Peyer's patch (tissue), 4 donors: ENCODE data around the gene PEX19. TPM values are rescaled to one million over a fixed set of nuclear protein-coding genes. Genes with fewer than 3 reads are reported as not detected.
A peak's percentile ranks its signal among the peaks of the same experiment; 100 is the strongest.

Experiments used
- DNase-seq, 3 donors: peaks; one replicate each; pipeline ENCODE4 v3.0.0-alpha.2; 2017 to 2019
- H3K27ac ChIP-seq, 4 donors: fragments of 200-600 bp; sonication (generic); one replicate each; pipeline ENCODE4 v1.5.1; 2016 to 2019
- H3K27me3 ChIP-seq, 2 donors: fragments of 200-600 bp; sonication (generic); one replicate each; pipeline ENCODE4 v1.5.1; 2019
- H3K36me3 ChIP-seq, 3 donors: fragments of 200-600 bp; sonication (generic); one replicate each; pipeline ENCODE4 v1.5.1; 2016 to 2019
- H3K4me1 ChIP-seq, 4 donors: fragments of 200-600 bp; sonication (generic); one replicate each; pipeline ENCODE4 v1.5.1; 2016 to 2019
- H3K4me3 ChIP-seq, 4 donors: fragments of 200-600 bp; sonication (generic); 1 replicate in 3 of 4; 2 replicates in 1 of 4; pipeline ENCODE4 v1.5.1; 2016 to 2019; ENCODE audit warnings: mild to moderate bottlenecking in 1 of 4
- H3K9me3 ChIP-seq, 4 donors: fragments of 200-600 bp; sonication (generic); one replicate each; pipeline ENCODE4 v1.5.1; 2016 to 2019; ENCODE audit warnings: mild to moderate bottlenecking in 1 of 4
- POLR2A ChIP-seq, 2 donors: fragments of 450-650 bp; IDR thresholded peaks; one replicate each; pipeline ENCODE4 v1.5.1; 2017; ENCODE audit warnings: antibody characterized with exemption in 2 of 2, mild to moderate bottlenecking in 2 of 2, moderate library complexity in 2 of 2
- total RNA-seq, 4 donors: library from RNA; depleted of rRNA; stranded (reverse); fragments of >200 nt; gene quantifications; one replicate each; pipeline ENCODE4 v1.1.0, GENCODE V29; 2016
- TF ChIP-seq, protein P1 (sequence below), 6 experiments: fragments of 450-650 bp in 4 of 6; fragments of 200-600 bp in 2 of 6; sonication (generic) in 1 of 6; IDR thresholded peaks; one replicate each; pipeline ENCODE4 v1.5.1; 2017 to 2019; ENCODE audit warnings: antibody characterized with exemption in 6 of 6, mild to moderate bottlenecking in 3 of 6, moderate library complexity in 1 of 6

Gene PEX19
- total RNA-seq, 4 donors from 2014 or later, result 25.4 to 45.6 (median 40.2) TPM

DNA sequence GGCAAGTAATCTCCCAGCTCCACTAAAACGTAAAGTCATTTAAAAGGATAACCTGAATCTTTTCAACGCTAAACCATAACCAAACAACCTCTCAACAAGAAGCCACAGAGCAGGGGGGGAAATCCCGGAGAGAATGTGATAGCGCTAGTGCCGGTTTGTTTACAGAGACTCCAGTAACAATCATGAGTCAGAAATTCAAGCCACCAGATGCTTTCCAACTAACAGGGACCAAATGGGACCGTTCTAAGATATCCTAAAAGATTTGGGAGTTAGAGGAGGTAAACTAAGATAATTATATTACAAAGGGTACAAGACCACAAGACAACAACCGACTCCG is 23.4 kb downstream of the PEX19 start:
- peak overlapping the region; percentile 78 to 99 (median 93) for H3K4me3 ChIP-seq
- no peaks in the 10 kb centered on the region for H3K36me3 ChIP-seq
- H3K27me3 ChIP-seq, result no peaks in the 10 kb centered on the region
- TF ChIP-seq, protein P1, sequence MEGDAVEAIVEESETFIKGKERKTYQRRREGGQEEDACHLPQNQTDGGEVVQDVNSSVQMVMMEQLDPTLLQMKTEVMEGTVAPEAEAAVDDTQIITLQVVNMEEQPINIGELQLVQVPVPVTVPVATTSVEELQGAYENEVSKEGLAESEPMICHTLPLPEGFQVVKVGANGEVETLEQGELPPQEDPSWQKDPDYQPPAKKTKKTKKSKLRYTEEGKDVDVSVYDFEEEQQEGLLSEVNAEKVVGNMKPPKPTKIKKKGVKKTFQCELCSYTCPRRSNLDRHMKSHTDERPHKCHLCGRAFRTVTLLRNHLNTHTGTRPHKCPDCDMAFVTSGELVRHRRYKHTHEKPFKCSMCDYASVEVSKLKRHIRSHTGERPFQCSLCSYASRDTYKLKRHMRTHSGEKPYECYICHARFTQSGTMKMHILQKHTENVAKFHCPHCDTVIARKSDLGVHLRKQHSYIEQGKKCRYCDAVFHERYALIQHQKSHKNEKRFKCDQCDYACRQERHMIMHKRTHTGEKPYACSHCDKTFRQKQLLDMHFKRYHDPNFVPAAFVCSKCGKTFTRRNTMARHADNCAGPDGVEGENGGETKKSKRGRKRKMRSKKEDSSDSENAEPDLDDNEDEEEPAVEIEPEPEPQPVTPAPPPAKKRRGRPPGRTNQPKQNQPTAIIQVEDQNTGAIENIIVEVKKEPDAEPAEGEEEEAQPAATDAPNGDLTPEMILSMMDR (IDR thresholded peaks at IDR 0.05), result no peak
- TF ChIP-seq POLR2A (IDR thresholded peaks at IDR 0.05), result no peak
- peaks cover 0 to 27% (median 9%) of the 10 kb centered on the region in 4 donors for H3K4me1 ChIP-seq
- DNase-seq, result peak in 2 of 3 donors; percentile 58 to 68
- H3K27ac ChIP-seq, result peak overlapping the region; percentile 89 to 97 (median 96)
- no peaks in the 10 kb centered on the region for H3K9me3 ChIP-seq

DNA sequence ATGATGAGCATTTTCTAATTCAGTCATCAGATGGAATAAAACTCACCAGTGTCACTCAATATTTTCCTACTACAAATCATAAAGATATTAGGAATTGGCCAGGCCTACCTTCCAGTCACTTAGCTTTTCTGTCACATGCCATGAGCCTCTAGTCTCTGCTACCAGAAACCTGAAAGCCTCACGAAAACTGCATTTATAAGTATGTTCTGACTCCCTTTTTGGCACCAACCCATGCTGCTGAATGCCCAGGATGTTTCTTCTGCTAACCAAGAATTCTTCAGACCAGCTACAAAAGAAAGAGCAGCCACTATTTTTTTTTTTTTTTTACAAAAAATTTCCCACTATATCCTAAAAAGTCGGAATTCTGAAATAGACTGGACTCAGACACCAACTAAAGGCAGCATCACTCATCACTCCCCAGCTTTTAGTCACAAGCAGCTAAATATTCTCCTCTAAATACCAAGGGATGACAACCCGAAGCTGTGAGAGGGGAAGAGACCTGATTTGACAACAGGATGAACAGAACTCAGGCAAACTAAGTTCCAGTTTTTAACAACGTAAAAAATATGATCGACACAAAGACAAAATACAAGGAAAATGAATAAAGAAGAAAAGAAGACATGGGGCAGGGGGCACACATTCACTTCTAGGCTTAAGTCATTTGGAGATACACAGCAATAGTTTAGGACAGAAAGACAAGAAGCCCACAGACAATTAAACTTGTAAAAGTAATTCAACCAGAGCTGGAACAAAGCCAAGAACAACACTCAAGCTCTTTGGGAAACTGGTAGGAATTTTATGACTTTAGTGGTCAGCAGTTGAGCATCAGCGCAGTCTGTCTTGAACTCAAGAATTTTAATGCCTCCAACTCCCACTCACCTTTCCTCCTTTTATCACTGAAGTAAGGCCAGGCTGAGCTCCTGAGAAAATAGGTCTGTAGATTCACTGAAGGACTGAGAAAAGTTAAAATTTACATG is 24.2 kb downstream of the PEX19 start:
- Histone ChIP-seq H3K27ac (peak overlapping the region; percentile 89 to 97 (median 96)), H3K36me3 (no peaks in the 10 kb centered on the region), H3K4me1 (peaks cover 0 to 32% (median 9%) of the 10 kb centered on the region in 4 donors), H3K27me3 (no peaks in the 10 kb centered on the region), H3K4me3 (peak overlapping the region in 3 of 4 donors; percentile 78 to 95 (median 91)), H3K9me3 (no peaks in the 10 kb centered on the region)
- DNase-seq, result no peak
- TF ChIP-seq, protein P1 (IDR thresholded peaks at IDR 0.05), result no peak
- no peak for TF ChIP-seq POLR2A (IDR thresholded peaks at IDR 0.05)

DNA sequence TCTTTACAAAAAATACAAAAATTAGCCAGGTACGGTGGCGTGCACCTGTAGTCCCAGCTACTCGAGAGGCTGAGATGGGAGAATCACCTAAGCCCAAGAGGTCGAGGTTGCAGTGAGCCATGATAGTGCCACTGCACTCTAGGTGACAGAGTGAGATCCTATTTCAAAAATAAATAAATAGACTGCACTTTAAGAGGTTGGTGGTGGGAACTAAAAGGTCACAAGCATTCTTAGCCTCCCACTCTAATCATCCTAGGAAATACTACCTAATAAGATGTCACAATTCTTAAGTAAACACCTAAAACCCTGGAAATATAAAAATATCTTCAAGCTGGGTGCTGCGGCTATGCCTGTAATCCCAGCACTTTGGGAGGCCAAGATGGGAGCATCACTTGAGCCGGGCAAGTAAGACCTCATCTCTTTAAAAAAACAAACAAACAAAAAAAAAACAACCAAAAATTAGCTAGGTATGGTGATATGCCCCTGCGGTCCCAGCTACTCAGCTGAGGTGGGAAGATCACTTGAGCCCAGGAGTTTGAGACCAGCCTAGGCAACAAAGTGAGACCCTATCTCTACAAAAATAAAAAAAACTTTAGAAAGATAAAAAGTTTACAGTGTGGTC is 26.6 kb downstream of the PEX19 start:
- Histone ChIP-seq H3K27me3 (no peaks in the 10 kb centered on the region), H3K4me1 (peaks cover 0 to 32% (median 9%) of the 10 kb centered on the region in 4 donors), H3K9me3 (no peaks in the 10 kb centered on the region), H3K36me3 (peaks cover 0 to 4% (median 0%) of the 10 kb centered on the region in 3 donors), H3K4me3 (no peak overlapping the region), H3K27ac (no peak overlapping the region)
- TF ChIP-seq, protein P1 (IDR thresholded peaks at IDR 0.05), result no peak
- TF ChIP-seq POLR2A (IDR thresholded peaks at IDR 0.05), result no peak
- no peak for DNase-seq

DNA sequence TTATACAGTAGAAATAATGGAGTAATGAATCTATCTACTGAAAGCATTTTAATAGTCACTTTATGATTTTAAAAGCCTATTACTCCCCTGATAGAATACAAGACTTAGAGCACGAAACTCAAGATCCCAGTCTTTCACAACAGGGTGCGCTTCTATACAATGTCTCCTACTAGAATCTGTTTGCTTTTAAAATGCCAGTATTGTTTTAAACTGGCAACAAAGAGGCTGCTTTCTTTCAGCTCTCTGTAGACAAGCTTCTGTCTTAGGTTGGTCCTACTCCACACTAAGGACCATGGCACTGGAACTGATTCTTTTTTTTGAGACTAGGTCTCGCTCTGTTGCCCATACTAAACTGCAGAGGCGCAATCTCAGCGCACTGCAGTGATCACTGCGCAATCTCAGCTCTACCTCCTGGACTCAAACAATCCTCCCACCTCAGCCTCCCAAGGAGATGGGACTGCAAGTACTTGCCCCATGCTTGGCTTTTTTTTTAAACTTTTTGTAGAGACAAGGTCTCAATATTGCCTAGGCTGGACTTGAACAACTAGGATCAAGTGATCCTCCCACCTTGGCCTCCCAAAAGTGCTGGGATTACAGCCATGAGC is 27.4 kb downstream of the PEX19 start:
- TF ChIP-seq, protein P1 (IDR thresholded peaks at IDR 0.05), result no peak
- no peak for TF ChIP-seq POLR2A (IDR thresholded peaks at IDR 0.05)
- Histone ChIP-seq H3K4me3 (no peak overlapping the region), H3K4me1 (peaks cover 0 to 32% (median 9%) of the 10 kb centered on the region in 4 donors), H3K27me3 (no peaks in the 10 kb centered on the region), H3K27ac (no peak overlapping the region), H3K36me3 (peaks cover 0 to 4% (median 0%) of the 10 kb centered on the region in 3 donors), H3K9me3 (no peaks in the 10 kb centered on the region)
- DNase-seq, result no peak

DNA sequence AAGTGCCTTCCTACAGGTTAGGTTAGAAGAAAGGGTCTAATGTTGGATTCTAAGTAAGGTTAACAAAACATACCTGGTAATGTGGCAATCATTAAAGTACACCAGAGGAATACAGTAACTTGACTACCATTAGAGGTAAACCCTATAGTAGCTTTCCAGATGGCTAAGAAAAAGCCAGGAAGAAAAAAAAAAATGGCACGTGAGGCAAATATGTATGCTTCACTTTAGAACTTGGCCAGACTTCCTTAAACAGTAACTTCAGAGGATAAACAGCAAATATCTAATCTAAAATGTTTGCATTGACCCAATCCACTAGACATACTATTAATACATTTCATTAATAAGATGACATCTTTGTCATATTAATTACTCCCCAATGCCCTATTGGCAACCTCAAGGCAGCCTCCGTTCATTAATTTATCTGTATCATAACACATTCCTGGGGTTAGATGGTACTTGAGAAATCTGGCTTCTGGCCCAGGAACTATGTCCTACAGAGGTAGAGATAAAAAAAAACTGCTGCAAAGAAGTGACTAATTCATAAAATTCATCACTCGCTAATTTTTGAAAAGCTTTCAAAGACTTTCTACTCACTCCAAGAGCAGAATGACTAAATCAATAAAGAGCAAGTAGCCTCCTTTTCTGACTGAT is 28.4 kb downstream of the PEX19 start:
- Histone ChIP-seq H3K27me3 (no peaks in the 10 kb centered on the region), H3K36me3 (peaks cover 0 to 4% (median 0%) of the 10 kb centered on the region in 3 donors), H3K9me3 (no peaks in the 10 kb centered on the region), H3K27ac (no peak overlapping the region), H3K4me3 (no peak overlapping the region), H3K4me1 (peaks cover 0 to 32% (median 9%) of the 10 kb centered on the region in 4 donors)
- TF ChIP-seq POLR2A (IDR thresholded peaks at IDR 0.05), result no peak
- TF ChIP-seq, protein P1 (IDR thresholded peaks at IDR 0.05), result no peak
- no peak for DNase-seq
